ENCODE data around the gene SLC30A2. TPM values are rescaled to one million over a fixed set of nuclear protein-coding genes. Genes with fewer than 3 reads are reported as not detected.

Gene SLC30A2
- total and polyA plus RNA-seq, 9 of the 15 experiments (the other 6 are each of a cell fraction or from before 2014, with no cell fraction given) = 0.01 to 0.18 (median 0.06) TPM; not detected in 3

- TF ChIP-seq REST (IDR thresholded peaks at IDR 0.05; ENCODE audit: borderline replicate concordance) (no peak), REST (CRISPR knock-in tag; IDR thresholded peaks at IDR 0.05; ENCODE audit: low read depth) (peak; percentile 53; the same call in 1 of the 2 replicates), PBX2 (CRISPR knock-in tag; IDR thresholded peaks at IDR 0.05; ENCODE audit: low read depth) (no peak), PBX2 (tag; conservative IDR thresholded peaks at IDR 0.05; ENCODE audit: low read depth) (peak; percentile 71), ZNF134 (CRISPR knock-in tag; conservative IDR thresholded peaks at IDR 0.05) (no peak)
These were observed 48.3 kb upstream of the SLC30A2 start (continued) for GRCh38 chr1:26094076-26094669.
